GM18511 (cell line): ENCODE data around the gene FBXO36.
A peak's percentile ranks its signal among the peaks of the same experiment; 100 is the strongest.
"Not testable (repeated sequence)": the region's sequence is repeated elsewhere in the genome, so short reads cannot be mapped to it uniquely, and the experiment has no call there.

ENCODE experiments used
- ATAC-seq: cut with Tn5 transposase; IDR thresholded peaks from one replicate; pipeline ENCODE4 v1.9.1; 2021; ENCODE audit warnings: mild to moderate bottlenecking, moderate library complexity; ENCODE audit not compliant: unreplicated experiment

Gene FBXO36

GRCh38 chr2:229956491-229956890 is 34.2 kb downstream of the FBXO36 start:
- no peak for ATAC-seq

- not testable (repeated sequence) for ATAC-seq
Measured at GRCh38 chr2:229963596-229963995, 41.3 kb downstream of the FBXO36 start.

GRCh38 chr2:229969921-229970320 is 47.6 kb downstream of the FBXO36 start:
- ATAC-seq, result no peak

- no peak for ATAC-seq
Measured at GRCh38 chr2:229970406-229970805, 48.1 kb downstream of the FBXO36 start.

GRCh38 chr2:229971298-229971790 is 49.0 kb downstream of the FBXO36 start:
- no peak for ATAC-seq

- no peak for ATAC-seq
Measured at GRCh38 chr2:229974266-229974665, 52.0 kb downstream of the FBXO36 start.

GRCh38 chr2:229980431-229981184 is 58.3 kb downstream of the FBXO36 start:
- ATAC-seq, result no peak

- no peak for ATAC-seq
Measured at GRCh38 chr2:229993236-229993635, 70.9 kb downstream of the FBXO36 start.

GRCh38 chr2:229996320-229996719 is 74.0 kb downstream of the FBXO36 start:
- no peak for ATAC-seq

- ATAC-seq, result no peak
Measured at GRCh38 chr2:229997565-229997964, 75.3 kb downstream of the FBXO36 start.

- ATAC-seq, result peak; percentile 94
Measured at GRCh38 chr2:230000118-230000841, 78.0 kb downstream of the FBXO36 start.

- no peak for ATAC-seq
Measured at GRCh38 chr2:230007931-230008707, 85.8 kb downstream of the FBXO36 start.

GRCh38 chr2:230008708-230009066 is 86.4 kb downstream of the FBXO36 start:
- no peak for ATAC-seq

- no peak for ATAC-seq
Measured at GRCh38 chr2:230010501-230010900, 88.2 kb downstream of the FBXO36 start.

- no peak for ATAC-seq
Measured at GRCh38 chr2:230011617-230012016, 89.3 kb downstream of the FBXO36 start.

- no peak for ATAC-seq
Measured at GRCh38 chr2:230012267-230012884, 90.1 kb downstream of the FBXO36 start.

- ATAC-seq, result no peak
Measured at GRCh38 chr2:230016844-230017243, 94.5 kb downstream of the FBXO36 start.

GRCh38 chr2:230018153-230018552 is 95.8 kb downstream of the FBXO36 start:
- no peak for ATAC-seq

- no peak for ATAC-seq
Measured at GRCh38 chr2:230019742-230020141, 97.4 kb downstream of the FBXO36 start.

GRCh38 chr2:230023313-230023712 is 101.0 kb downstream of the FBXO36 start:
- ATAC-seq, result no peak

GRCh38 chr2:230042195-230042594 is 119.9 kb downstream of the FBXO36 start:
- ATAC-seq, result no peak
